GM18861 (cell line): ENCODE results near the gene MLLT10.

Experiments used
- ATAC-seq: cut with Tn5 transposase; IDR thresholded peaks from one replicate; pipeline ENCODE4 v1.9.1; 2021; ENCODE audit not compliant: unreplicated experiment

Gene MLLT10

DNA sequence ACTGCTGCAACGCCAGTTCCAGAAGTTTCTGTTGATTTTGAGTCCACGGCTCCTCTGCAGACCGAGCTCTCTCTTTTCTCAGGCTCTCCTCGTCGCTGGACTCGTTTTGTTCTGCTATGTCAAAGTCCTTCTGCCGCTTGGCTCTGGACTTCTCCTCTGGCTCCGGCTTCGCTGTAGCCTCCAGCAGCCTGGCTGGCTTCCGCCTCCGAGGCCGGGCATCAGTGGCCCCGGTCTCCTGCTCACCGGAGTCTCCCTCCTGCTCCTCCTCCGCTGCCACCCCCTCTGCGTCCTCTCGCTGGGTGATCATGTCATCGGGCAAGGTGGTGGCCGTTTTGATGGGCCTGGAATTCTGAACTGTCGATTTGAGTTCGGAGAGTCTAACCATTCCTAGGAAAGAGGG, 225.2 kb downstream of the MLLT10 start:
- no peak for ATAC-seq

- ATAC-seq: no peak
Measured at GRCh38 chr10:21760332-21760731, 226.3 kb downstream of the MLLT10 start.

DNA sequence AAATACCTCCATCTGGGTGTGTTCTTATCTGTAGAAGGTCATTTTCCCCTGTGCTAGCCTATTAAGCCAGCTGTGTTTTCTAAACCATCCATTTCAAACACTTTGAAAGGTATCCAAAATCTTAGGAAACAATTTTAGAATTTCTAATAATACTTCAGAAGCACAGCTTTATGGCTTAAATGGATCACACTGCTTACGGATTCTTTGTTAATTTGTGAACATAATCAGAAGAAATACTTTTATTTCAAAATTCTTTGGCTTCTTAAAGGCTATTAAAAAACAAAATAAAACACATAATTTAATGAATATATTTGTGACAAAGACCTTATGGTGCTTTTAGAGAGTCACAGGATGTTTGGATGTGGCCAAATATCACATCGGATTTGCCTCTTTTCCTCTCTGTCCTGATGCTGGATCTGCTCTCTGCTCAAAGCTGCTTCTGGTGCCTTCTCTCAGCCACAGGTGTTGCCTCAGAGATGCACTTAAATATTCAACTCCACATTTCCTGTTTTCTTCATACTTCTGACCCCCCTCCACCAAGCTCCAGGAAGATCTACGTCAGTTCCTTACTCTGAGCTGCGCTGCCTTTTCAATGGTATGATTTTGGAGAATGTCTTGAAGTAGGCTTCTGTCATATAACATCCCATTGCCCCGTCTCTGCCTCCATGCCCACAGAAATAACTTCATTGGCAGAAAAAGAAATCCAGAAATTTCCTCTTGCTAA, 230.6 kb downstream of the MLLT10 start:
- no peak for ATAC-seq

GRCh38 chr10:21769041-21769440, 235.0 kb downstream of the MLLT10 start:
- no peak for ATAC-seq

GRCh38 chr10:21771219-21771618, 237.2 kb downstream of the MLLT10 start:
- no peak for ATAC-seq

DNA sequence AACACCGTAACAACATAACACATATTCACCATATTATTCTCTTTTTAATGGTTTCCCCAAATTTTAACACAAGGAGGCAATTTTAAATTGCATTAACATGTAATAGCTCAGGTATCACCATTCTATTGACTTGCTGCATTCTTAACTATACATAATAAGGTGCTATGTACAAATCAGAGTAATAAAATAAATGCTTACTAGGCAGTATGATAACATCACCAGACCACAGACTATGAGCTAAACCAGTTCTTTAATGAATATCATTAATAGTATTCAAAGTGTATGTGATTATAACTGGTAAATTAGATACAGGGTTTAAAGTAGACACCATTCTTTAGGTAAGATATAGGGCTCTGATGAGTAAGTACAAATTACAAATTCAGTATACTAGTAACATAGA, 242.9 kb downstream of the MLLT10 start:
- no peak for ATAC-seq

GRCh38 chr10:21791276-21791675, 257.2 kb downstream of the MLLT10 start:
- ATAC-seq: no peak
